ENCODE data around the gene SMOC1.

DNA sequence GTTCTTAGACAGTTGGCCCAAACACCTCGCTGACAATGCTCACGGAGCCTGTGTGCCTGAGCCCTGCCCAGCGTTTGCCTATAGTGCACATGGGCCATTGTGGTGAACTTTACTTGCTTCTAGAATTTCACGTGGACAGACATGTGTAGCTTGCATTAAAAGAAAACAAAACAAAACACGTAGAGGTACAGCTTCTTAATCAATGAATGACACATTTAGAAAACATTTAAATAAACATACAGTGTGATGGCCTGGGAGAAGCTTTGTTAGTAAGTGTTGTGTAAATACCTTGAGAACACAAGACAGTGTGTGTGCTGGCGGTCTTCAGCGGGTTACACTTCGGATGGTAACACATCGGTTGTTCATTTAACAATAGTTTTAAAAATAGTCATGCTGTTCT lies 38.1 kb downstream of the SMOC1 start:
- no peak for TF ChIP-seq EZH2 (IDR thresholded peaks at IDR 0.05; ENCODE audit: low read depth)
- TF ChIP-seq, protein P1, sequence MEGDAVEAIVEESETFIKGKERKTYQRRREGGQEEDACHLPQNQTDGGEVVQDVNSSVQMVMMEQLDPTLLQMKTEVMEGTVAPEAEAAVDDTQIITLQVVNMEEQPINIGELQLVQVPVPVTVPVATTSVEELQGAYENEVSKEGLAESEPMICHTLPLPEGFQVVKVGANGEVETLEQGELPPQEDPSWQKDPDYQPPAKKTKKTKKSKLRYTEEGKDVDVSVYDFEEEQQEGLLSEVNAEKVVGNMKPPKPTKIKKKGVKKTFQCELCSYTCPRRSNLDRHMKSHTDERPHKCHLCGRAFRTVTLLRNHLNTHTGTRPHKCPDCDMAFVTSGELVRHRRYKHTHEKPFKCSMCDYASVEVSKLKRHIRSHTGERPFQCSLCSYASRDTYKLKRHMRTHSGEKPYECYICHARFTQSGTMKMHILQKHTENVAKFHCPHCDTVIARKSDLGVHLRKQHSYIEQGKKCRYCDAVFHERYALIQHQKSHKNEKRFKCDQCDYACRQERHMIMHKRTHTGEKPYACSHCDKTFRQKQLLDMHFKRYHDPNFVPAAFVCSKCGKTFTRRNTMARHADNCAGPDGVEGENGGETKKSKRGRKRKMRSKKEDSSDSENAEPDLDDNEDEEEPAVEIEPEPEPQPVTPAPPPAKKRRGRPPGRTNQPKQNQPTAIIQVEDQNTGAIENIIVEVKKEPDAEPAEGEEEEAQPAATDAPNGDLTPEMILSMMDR (conservative IDR thresholded peaks at IDR 0.05) = no peak
